ENCODE measurements around the gene CPS1.

The CPS1 gene

GRCh38 chr2:210546424-210547208 lies 9.8 kb upstream of the CPS1 start:
- in situ Hi-C loops (cut with MboI; ENCODE audit: low sequenced_read_pairs), result no loop called here

- in situ Hi-C loops (cut with MboI; ENCODE audit: low sequenced_read_pairs), result no loop called here
These were observed 8.4 kb upstream of the CPS1 start for GRCh38 chr2:210548031-210548430.

GRCh38 chr2:210548878-210549384 lies 7.5 kb upstream of the CPS1 start:
- in situ Hi-C loops (cut with MboI; ENCODE audit: low sequenced_read_pairs), result no loop called here

GRCh38 chr2:210551001-210551400 lies 5.4 kb upstream of the CPS1 start:
- in situ Hi-C loops (cut with MboI; ENCODE audit: low sequenced_read_pairs), result no loop called here

GRCh38 chr2:210553373-210553772 lies 3.0 kb upstream of the CPS1 start:
- in situ Hi-C loops (cut with MboI; ENCODE audit: low sequenced_read_pairs), result no loop called here

- in situ Hi-C loops (cut with MboI; ENCODE audit: low sequenced_read_pairs), result no loop called here
These were observed 844 bp upstream of the CPS1 start for GRCh38 chr2:210555555-210555954.

GRCh38 chr2:210557721-210558120 lies 1.3 kb downstream of the CPS1 start:
- in situ Hi-C loops (cut with MboI; ENCODE audit: low sequenced_read_pairs), result no loop called here

GRCh38 chr2:210558708-210559107 lies 2.3 kb downstream of the CPS1 start:
- in situ Hi-C loops (cut with MboI; ENCODE audit: low sequenced_read_pairs), result no loop called here

GRCh38 chr2:210559182-210559581 lies 2.8 kb downstream of the CPS1 start:
- in situ Hi-C loops (cut with MboI; ENCODE audit: low sequenced_read_pairs), result no loop called here

- in situ Hi-C loops (cut with MboI; ENCODE audit: low sequenced_read_pairs), result no loop called here
These were observed 5.1 kb downstream of the CPS1 start for GRCh38 chr2:210561475-210561874.

- in situ Hi-C loops (cut with MboI; ENCODE audit: low sequenced_read_pairs), result no loop called here
These were observed 5.7 kb downstream of the CPS1 start for GRCh38 chr2:210562091-210562490.

- in situ Hi-C loops (cut with MboI; ENCODE audit: low sequenced_read_pairs), result no loop called here
These were observed 6.2 kb downstream of the CPS1 start for GRCh38 chr2:210562502-210563080.

GRCh38 chr2:210567279-210567678 lies 10.9 kb downstream of the CPS1 start:
- in situ Hi-C loops (cut with MboI; ENCODE audit: low sequenced_read_pairs), result no loop called here

GRCh38 chr2:210568108-210568507 lies 11.7 kb downstream of the CPS1 start:
- in situ Hi-C loops (cut with MboI; ENCODE audit: low sequenced_read_pairs), result no loop called here

GRCh38 chr2:210577263-210578071 lies 21.1 kb downstream of the CPS1 start:
- in situ Hi-C loops (cut with MboI; ENCODE audit: low sequenced_read_pairs), result no loop called here

GRCh38 chr2:210584834-210585233 lies 28.4 kb downstream of the CPS1 start:
- in situ Hi-C loops (cut with MboI; ENCODE audit: low sequenced_read_pairs), result no loop called here

- in situ Hi-C loops (cut with MboI; ENCODE audit: low sequenced_read_pairs), result no loop called here
These were observed 30.0 kb downstream of the CPS1 start for GRCh38 chr2:210586381-210586780.

- in situ Hi-C loops (cut with MboI; ENCODE audit: low sequenced_read_pairs), result no loop called here
These were observed 35.3 kb downstream of the CPS1 start for GRCh38 chr2:210591663-210592062.

- in situ Hi-C loops (cut with MboI; ENCODE audit: low sequenced_read_pairs), result no loop called here
These were observed 36.3 kb downstream of the CPS1 start for GRCh38 chr2:210592726-210593125.

- in situ Hi-C loops (cut with MboI; ENCODE audit: low sequenced_read_pairs), result no loop called here
These were observed 36.8 kb downstream of the CPS1 start for GRCh38 chr2:210593166-210593565.

- in situ Hi-C loops (cut with MboI; ENCODE audit: low sequenced_read_pairs), result no loop called here
These were observed 41.8 kb downstream of the CPS1 start for GRCh38 chr2:210598219-210598618.

GRCh38 chr2:210599476-210599875 lies 43.1 kb downstream of the CPS1 start:
- in situ Hi-C loops (cut with MboI; ENCODE audit: low sequenced_read_pairs), result no loop called here
